H1 (cell line): ENCODE measurements around the gene OCSTAMP. TPM values are rescaled to one million over a fixed set of nuclear protein-coding genes. Genes with fewer than 3 reads are reported as not detected.

ENCODE experiments used
- CHD1 ChIP-seq: IDR thresholded peaks from 2 replicates; pipeline ENCODE4 v1.6.1; 2012; ENCODE audit warnings: low read depth, low read length, improper control_type of control experiment
- HDAC6 ChIP-seq: IDR thresholded peaks from one replicate; pipeline ENCODE4 v1.7.1; 2012; ENCODE audit warnings: low read depth, mild to moderate bottlenecking, inconsistent platforms, low read length, moderate library complexity
- PHF8 ChIP-seq: fragments of 200-600 bp; sonication (generic); conservative IDR thresholded peaks from 2 replicates; pipeline ENCODE4 v1.7.1; 2012; ENCODE audit warnings: low read depth, mild to moderate bottlenecking, inconsistent platforms, low read length, moderate library complexity
- polyA plus RNA-seq, 7 experiments: library from polyadenylated mRNA; depleted of rRNA in 3 of 7; stranded (reverse) in 5 of 7; unstranded in 2 of 7; fragments of >200 nt in 5 of 7; fragments of 200-250 nt in 2 of 7; gene quantifications; 1 replicate in 5 of 7; 2 replicates in 1 of 7; 4 replicates in 1 of 7; pipeline versions ENCODE4 v1.2.1 to v1.2.3, GENCODE V29; 2011 to 2013; ENCODE audit warnings: missing spikeins in 2 of 7, mixed read lengths in 2 of 7
- total RNA-seq: library from RNA; stranded (reverse); fragmentation: NEBNext Ultra II Directional; extraction: Animal tissue kit (Norgen Biotek cat#: 25700); gene quantifications from 2 replicates; pipeline ENCODE4 v1.2.1, GENCODE V29; 2021
- TF ChIP-seq, protein P1 (sequence below): fragments of 300-600 bp; sonication (generic); IDR thresholded peaks from 2 replicates; pipeline ENCODE4 v1.7.1; 2012; ENCODE audit warnings: low read length, moderate library complexity, mild to moderate bottlenecking, inconsistent platforms; ENCODE audit not compliant: insufficient replicate concordance

OCSTAMP gene
- total and polyA plus RNA-seq, 2 of the 8 experiments (the other 6 are each of a cell fraction or from before 2014, with no cell fraction given) = 0.09 to 0.13 TPM

DNA sequence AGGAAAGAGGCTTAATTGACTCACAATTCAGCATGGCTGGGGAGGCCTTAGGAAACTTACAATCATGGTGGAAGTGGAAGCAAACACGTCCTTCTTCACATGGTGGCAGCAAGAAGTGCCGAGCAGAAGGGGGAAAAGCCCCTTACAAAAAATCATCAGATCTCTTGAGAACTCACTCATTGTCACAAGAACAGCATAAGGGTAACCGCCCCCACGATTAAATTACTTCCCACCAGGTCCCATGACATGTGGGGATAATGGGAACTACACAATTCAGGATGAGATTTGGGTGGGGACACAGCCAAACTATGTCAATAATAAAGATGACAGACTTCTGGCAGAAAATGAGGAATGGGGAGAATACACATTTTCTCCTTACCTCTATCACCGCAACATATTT is 20.5 kb upstream of the OCSTAMP start (continued):
- TF ChIP-seq, protein P1, sequence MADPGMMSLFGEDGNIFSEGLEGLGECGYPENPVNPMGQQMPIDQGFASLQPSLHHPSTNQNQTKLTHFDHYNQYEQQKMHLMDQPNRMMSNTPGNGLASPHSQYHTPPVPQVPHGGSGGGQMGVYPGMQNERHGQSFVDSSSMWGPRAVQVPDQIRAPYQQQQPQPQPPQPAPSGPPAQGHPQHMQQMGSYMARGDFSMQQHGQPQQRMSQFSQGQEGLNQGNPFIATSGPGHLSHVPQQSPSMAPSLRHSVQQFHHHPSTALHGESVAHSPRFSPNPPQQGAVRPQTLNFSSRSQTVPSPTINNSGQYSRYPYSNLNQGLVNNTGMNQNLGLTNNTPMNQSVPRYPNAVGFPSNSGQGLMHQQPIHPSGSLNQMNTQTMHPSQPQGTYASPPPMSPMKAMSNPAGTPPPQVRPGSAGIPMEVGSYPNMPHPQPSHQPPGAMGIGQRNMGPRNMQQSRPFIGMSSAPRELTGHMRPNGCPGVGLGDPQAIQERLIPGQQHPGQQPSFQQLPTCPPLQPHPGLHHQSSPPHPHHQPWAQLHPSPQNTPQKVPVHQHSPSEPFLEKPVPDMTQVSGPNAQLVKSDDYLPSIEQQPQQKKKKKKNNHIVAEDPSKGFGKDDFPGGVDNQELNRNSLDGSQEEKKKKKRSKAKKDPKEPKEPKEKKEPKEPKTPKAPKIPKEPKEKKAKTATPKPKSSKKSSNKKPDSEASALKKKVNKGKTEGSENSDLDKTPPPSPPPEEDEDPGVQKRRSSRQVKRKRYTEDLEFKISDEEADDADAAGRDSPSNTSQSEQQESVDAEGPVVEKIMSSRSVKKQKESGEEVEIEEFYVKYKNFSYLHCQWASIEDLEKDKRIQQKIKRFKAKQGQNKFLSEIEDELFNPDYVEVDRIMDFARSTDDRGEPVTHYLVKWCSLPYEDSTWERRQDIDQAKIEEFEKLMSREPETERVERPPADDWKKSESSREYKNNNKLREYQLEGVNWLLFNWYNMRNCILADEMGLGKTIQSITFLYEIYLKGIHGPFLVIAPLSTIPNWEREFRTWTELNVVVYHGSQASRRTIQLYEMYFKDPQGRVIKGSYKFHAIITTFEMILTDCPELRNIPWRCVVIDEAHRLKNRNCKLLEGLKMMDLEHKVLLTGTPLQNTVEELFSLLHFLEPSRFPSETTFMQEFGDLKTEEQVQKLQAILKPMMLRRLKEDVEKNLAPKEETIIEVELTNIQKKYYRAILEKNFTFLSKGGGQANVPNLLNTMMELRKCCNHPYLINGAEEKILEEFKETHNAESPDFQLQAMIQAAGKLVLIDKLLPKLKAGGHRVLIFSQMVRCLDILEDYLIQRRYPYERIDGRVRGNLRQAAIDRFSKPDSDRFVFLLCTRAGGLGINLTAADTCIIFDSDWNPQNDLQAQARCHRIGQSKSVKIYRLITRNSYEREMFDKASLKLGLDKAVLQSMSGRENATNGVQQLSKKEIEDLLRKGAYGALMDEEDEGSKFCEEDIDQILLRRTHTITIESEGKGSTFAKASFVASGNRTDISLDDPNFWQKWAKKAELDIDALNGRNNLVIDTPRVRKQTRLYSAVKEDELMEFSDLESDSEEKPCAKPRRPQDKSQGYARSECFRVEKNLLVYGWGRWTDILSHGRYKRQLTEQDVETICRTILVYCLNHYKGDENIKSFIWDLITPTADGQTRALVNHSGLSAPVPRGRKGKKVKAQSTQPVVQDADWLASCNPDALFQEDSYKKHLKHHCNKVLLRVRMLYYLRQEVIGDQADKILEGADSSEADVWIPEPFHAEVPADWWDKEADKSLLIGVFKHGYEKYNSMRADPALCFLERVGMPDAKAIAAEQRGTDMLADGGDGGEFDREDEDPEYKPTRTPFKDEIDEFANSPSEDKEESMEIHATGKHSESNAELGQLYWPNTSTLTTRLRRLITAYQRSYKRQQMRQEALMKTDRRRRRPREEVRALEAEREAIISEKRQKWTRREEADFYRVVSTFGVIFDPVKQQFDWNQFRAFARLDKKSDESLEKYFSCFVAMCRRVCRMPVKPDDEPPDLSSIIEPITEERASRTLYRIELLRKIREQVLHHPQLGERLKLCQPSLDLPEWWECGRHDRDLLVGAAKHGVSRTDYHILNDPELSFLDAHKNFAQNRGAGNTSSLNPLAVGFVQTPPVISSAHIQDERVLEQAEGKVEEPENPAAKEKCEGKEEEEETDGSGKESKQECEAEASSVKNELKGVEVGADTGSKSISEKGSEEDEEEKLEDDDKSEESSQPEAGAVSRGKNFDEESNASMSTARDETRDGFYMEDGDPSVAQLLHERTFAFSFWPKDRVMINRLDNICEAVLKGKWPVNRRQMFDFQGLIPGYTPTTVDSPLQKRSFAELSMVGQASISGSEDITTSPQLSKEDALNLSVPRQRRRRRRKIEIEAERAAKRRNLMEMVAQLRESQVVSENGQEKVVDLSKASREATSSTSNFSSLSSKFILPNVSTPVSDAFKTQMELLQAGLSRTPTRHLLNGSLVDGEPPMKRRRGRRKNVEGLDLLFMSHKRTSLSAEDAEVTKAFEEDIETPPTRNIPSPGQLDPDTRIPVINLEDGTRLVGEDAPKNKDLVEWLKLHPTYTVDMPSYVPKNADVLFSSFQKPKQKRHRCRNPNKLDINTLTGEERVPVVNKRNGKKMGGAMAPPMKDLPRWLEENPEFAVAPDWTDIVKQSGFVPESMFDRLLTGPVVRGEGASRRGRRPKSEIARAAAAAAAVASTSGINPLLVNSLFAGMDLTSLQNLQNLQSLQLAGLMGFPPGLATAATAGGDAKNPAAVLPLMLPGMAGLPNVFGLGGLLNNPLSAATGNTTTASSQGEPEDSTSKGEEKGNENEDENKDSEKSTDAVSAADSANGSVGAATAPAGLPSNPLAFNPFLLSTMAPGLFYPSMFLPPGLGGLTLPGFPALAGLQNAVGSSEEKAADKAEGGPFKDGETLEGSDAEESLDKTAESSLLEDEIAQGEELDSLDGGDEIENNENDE = no peak
- no peak for TF ChIP-seq CHD1
- no peak for TF ChIP-seq HDAC6
- TF ChIP-seq PHF8 = no peak
